ENCODE results near the gene CFAP73. TPM values are rescaled to one million over a fixed set of nuclear protein-coding genes. Genes with fewer than 3 reads are reported as not detected.

The CFAP73 gene
- total RNA-seq, 1 donor from 2014 or later, result not detected

- H3K4me3 ChIP-seq (ENCODE audit: low read depth, low read length), result no peak overlapping the region
- DNase-seq (ENCODE audit: low read depth), result no peak
- TF ChIP-seq CTCF (conservative IDR thresholded peaks at IDR 0.05; ENCODE audit: low read depth, low read length), result no peak
Measured at GRCh38 chr12:113119980-113120669, 29.4 kb upstream of the CFAP73 start.

- peak; percentile 5 for TF ChIP-seq CTCF (conservative IDR thresholded peaks at IDR 0.05; ENCODE audit: low read depth, low read length)
- DNase-seq (ENCODE audit: low read depth), result no peak
- H3K4me3 ChIP-seq (ENCODE audit: low read depth, low read length), result no peak overlapping the region
Measured at GRCh38 chr12:113120670-113121370, 28.7 kb upstream of the CFAP73 start.

- no peak for TF ChIP-seq CTCF (conservative IDR thresholded peaks at IDR 0.05; ENCODE audit: low read depth, low read length)
- no peak for DNase-seq (ENCODE audit: low read depth)
- no peak overlapping the region for H3K4me3 ChIP-seq (ENCODE audit: low read depth, low read length)
Measured at GRCh38 chr12:113127791-113128199, 21.7 kb upstream of the CFAP73 start.

GRCh38 chr12:113128802-113129663 lies 20.5 kb upstream of the CFAP73 start:
- TF ChIP-seq CTCF (conservative IDR thresholded peaks at IDR 0.05; ENCODE audit: low read depth, low read length), result no peak

GRCh38 chr12:113129664-113130456 lies 19.7 kb upstream of the CFAP73 start:
- TF ChIP-seq CTCF (conservative IDR thresholded peaks at IDR 0.05; ENCODE audit: low read depth, low read length), result no peak
- peak overlapping the region; percentile 40 for H3K4me3 ChIP-seq (ENCODE audit: low read depth, low read length)
- no peak for DNase-seq (ENCODE audit: low read depth)

More at GRCh38 chr12:113128802-113129663, 20.5 kb upstream of the CFAP73 start:
- H3K4me3 ChIP-seq (ENCODE audit: low read depth, low read length), result no peak overlapping the region
- DNase-seq (ENCODE audit: low read depth), result no peak

- peak; percentile 75 for TF ChIP-seq CTCF (conservative IDR thresholded peaks at IDR 0.05; ENCODE audit: low read depth, low read length)
- peak overlapping the region; percentile 40 for H3K4me3 ChIP-seq (ENCODE audit: low read depth, low read length)
- no peak for DNase-seq (ENCODE audit: low read depth)
Measured at GRCh38 chr12:113130457-113131135, 18.9 kb upstream of the CFAP73 start.
